ENCODE data around the gene TMEM114. TPM values are rescaled to one million over a fixed set of nuclear protein-coding genes. Genes with fewer than 3 reads are reported as not detected.

Gene TMEM114
- total RNA-seq, 1 experiment from 2014 or later: not detected

GRCh38 chr16:8583732-8584131 lies 6.6 kb downstream of the TMEM114 start:
- H3K79me2 ChIP-seq (ENCODE audit: low read depth): no peaks in the 10 kb centered on the region
- CTCF ChIA-PET: no interaction called here
- no peak overlapping the region for H2AFZ ChIP-seq
- H3K4me3 ChIP-seq: no peak overlapping the region
- H4K20me1 ChIP-seq (ENCODE audit: insufficient read depth): no peaks in the 10 kb centered on the region
- no peaks in the 10 kb centered on the region for H3K36me3 ChIP-seq (ENCODE audit: low read depth)
- no peaks in the 10 kb centered on the region for H3K9me2 ChIP-seq (ENCODE audit: insufficient read depth)
- H3F3A ChIP-seq (ENCODE audit: insufficient read depth, low read depth): no peaks in the 10 kb centered on the region
- H3K9me3 ChIP-seq (ENCODE audit: insufficient read depth, low read depth): 0 out of 2 replicates have a peak, but pooled peaks cover 3% of the 10 kb centered on the region
- no peak for DNase-seq
- peaks cover 43% of the 10 kb centered on the region for H3K27me3 ChIP-seq (ENCODE audit: insufficient read depth, low read depth)
- intact Hi-C loops (cut with micrococcal nuclease; ENCODE audit: unreplicated experiment): no loop called here
- no TSS peak for BruUV-seq (replicated peaks)
- H3K4me2 ChIP-seq: no peak overlapping the region
- no peaks in the 10 kb centered on the region for H3K4me1 ChIP-seq (replicated peaks; ENCODE audit: insufficient read depth)
- POLR2A ChIA-PET (ENCODE audit: unreplicated experiment): no interaction called here
- H3K27ac ChIP-seq: no peak overlapping the region
- TF ChIP-seq CTCF (conservative IDR thresholded peaks at IDR 0.05): no peak
- TF ChIP-seq EZH2 (IDR thresholded peaks at IDR 0.05; ENCODE audit: low read depth): no peak

DNA sequence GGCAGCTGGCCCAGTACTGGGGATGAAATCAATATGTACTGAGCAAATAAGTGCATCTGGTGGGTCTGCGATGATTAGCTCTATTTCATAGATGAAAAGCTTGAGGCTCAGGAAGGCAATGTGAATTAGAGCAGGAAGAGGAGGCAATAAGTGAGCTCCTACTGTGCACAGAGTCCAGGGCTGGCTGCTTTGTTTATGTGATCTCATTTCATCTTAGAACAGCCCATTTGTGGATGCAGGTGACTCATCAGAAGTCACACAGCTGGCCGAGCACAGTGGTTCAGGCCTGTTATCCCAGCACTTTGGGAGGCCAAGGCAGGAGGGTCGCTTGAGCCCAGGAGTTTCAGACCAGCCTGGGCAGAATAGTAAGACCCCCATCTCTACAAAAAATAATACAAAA lies 7.1 kb downstream of the TMEM114 start:
- Histone ChIP-seq H3K27me3 (ENCODE audit: insufficient read depth, low read depth) (peaks cover 41% of the 10 kb centered on the region), H3K27ac (no peak overlapping the region), H3K79me2 (ENCODE audit: low read depth) (no peaks in the 10 kb centered on the region), H2AFZ (no peak overlapping the region), H4K20me1 (ENCODE audit: insufficient read depth) (no peaks in the 10 kb centered on the region), H3K4me2 (no peak overlapping the region), H3K36me3 (ENCODE audit: low read depth) (no peaks in the 10 kb centered on the region), H3K4me3 (no peak overlapping the region), H3F3A (ENCODE audit: insufficient read depth, low read depth) (no peaks in the 10 kb centered on the region), H3K9me2 (ENCODE audit: insufficient read depth) (no peaks in the 10 kb centered on the region), H3K4me1 (replicated peaks; ENCODE audit: insufficient read depth) (no peaks in the 10 kb centered on the region), H3K9me3 (ENCODE audit: insufficient read depth, low read depth) (0 out of 2 replicates have a peak, but pooled peaks cover 3% of the 10 kb centered on the region)
- POLR2A ChIA-PET (ENCODE audit: unreplicated experiment): no interaction called here
- no peak for TF ChIP-seq CTCF (conservative IDR thresholded peaks at IDR 0.05)
- TF ChIP-seq EZH2 (IDR thresholded peaks at IDR 0.05; ENCODE audit: low read depth): no peak
- DNase-seq: no peak
- intact Hi-C loops (cut with micrococcal nuclease; ENCODE audit: unreplicated experiment): no loop called here
- BruUV-seq (replicated peaks): no TSS peak
- CTCF ChIA-PET: no interaction called here

- Histone ChIP-seq H3K4me1 (replicated peaks; ENCODE audit: insufficient read depth) (no peaks in the 10 kb centered on the region), H3K4me2 (no peak overlapping the region)
- CTCF ChIA-PET: no interaction called here
These were observed 8.3 kb downstream of the TMEM114 start for GRCh38 chr16:8581831-8582580.

More at GRCh38 chr16:8581831-8582580, 8.3 kb downstream of the TMEM114 start:
- no peaks in the 10 kb centered on the region for H4K20me1 ChIP-seq (ENCODE audit: insufficient read depth)
- TF ChIP-seq CTCF (conservative IDR thresholded peaks at IDR 0.05) (no peak), EZH2 (IDR thresholded peaks at IDR 0.05; ENCODE audit: low read depth) (no peak)
- no peaks in the 10 kb centered on the region for H3K79me2 ChIP-seq (ENCODE audit: low read depth)
- no peaks in the 10 kb centered on the region for H3F3A ChIP-seq (ENCODE audit: insufficient read depth, low read depth)
- H2AFZ ChIP-seq: no peak overlapping the region
- H3K36me3 ChIP-seq (ENCODE audit: low read depth): no peaks in the 10 kb centered on the region
- H3K9me3 ChIP-seq (ENCODE audit: insufficient read depth, low read depth): 0 out of 2 replicates have a peak, but pooled peaks cover under 1% of the 10 kb centered on the region
- peaks cover 42% of the 10 kb centered on the region for H3K27me3 ChIP-seq (ENCODE audit: insufficient read depth, low read depth)
- H3K27ac ChIP-seq: no peak overlapping the region
- no TSS peak for BruUV-seq (replicated peaks)
- no peak for DNase-seq
- POLR2A ChIA-PET (ENCODE audit: unreplicated experiment): no interaction called here
- H3K4me3 ChIP-seq: no peak overlapping the region
- H3K9me2 ChIP-seq (ENCODE audit: insufficient read depth): no peaks in the 10 kb centered on the region
- intact Hi-C loops (cut with micrococcal nuclease; ENCODE audit: unreplicated experiment): no loop called here
